GM19455 (cell line): Measurements from ENCODE around the gene MUTYH.

Experiments
- ATAC-seq: cut with Tn5 transposase; IDR thresholded peaks from one replicate; pipeline ENCODE4 v1.9.1; 2021; ENCODE audit not compliant: unreplicated experiment

The MUTYH gene

GRCh38 chr1:45282351-45282750 is 57.9 kb downstream of the MUTYH start:
- no peak for ATAC-seq
